Epithelial cell of proximal tubule (primary cell): ENCODE measurements around the gene TLR8. TPM values are rescaled to one million over a fixed set of nuclear protein-coding genes. Genes with fewer than 3 reads are reported as not detected.
"Not testable (repeated sequence)": the region's sequence is repeated elsewhere in the genome, so short reads cannot be mapped to it uniquely, and the experiment has no call there.

Experiments used
- DNase-seq: peaks from one replicate; pipeline ENCODE4 v3.0.0-alpha.2; 2011; ENCODE audit warnings: low read depth
- H3K4me3 ChIP-seq: 2 replicates; pipeline ENCODE4 v1.5.1; 2011; ENCODE audit warnings: low read depth, mild to moderate bottlenecking, low read length
- CTCF ChIP-seq: conservative IDR thresholded peaks from 2 replicates; pipeline ENCODE4 v1.5.1; 2012; ENCODE audit warnings: low read depth, mild to moderate bottlenecking, low read length
- total RNA-seq: library from RNA; depleted of rRNA; stranded (reverse); fragments of >200 nt; gene quantifications from 2 replicates; pipeline ENCODE4 v1.2.3, GENCODE V29; 2015

TLR8 gene
- total RNA-seq, 1 donor from 2014 or later, result not detected

GRCh38 chrX:12955882-12956703 is 49.7 kb downstream of the TLR8 start:
- no peak for DNase-seq
- no peak for TF ChIP-seq CTCF
- no peak overlapping the region for H3K4me3 ChIP-seq

GRCh38 chrX:12956704-12957534 is 50.5 kb downstream of the TLR8 start:
- TF ChIP-seq CTCF, result no peak
- no peak overlapping the region for H3K4me3 ChIP-seq
- DNase-seq, result no peak

- DNase-seq, result no peak
- TF ChIP-seq CTCF, result no peak
- H3K4me3 ChIP-seq, result no peak overlapping the region
Observed at GRCh38 chrX:12958059-12958458, 51.6 kb downstream of the TLR8 start.

DNA sequence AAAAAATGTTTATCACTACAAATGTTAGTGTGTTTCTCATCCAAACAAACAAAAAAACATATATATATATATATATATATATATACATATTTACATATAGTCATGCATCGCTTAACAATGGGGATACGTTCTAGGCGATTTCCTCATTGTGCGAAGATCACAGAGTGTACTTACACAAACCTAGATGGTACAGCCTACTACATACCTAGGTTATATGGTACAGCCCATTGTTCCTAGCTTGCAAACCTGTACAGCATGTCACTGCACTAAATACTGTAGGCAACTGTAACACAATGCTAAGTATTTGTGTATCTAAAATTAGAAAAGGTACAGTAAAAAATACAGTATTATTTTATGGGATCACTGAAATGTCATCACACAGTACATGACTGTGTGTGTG is 52.0 kb downstream of the TLR8 start:
- DNase-seq, result no peak
- TF ChIP-seq CTCF, result no peak
- H3K4me3 ChIP-seq, result no peak overlapping the region

DNA sequence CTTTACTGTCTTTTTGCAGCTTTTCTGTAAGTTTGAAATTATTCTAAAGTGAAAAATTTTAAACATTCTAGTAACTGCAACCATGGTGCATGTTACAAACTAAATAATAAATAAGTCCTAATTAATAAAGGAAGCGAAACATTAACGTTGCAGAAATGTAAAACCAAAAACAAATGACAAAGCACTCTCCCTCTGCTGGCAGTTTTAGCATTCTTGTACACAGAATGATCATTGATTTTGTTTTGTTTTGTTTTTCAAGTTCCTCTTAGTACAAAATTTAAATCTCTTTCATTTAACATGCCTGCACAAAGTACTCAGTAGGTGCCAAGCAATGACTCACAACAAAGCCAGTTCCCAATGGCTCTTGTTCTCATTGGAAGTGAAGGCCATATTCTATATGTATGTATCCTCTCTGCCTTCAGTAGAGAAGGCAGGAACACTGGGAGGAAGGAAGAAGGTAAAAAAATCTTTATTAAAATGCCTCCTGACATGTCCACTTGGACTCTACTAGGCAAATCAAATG is 54.8 kb downstream of the TLR8 start:
- no peak overlapping the region for H3K4me3 ChIP-seq
- no peak for DNase-seq
- TF ChIP-seq CTCF, result no peak

GRCh38 chrX:12962041-12962504 is 55.7 kb downstream of the TLR8 start:
- DNase-seq, result no peak
- no peak for TF ChIP-seq CTCF
- H3K4me3 ChIP-seq, result no peak overlapping the region

DNA sequence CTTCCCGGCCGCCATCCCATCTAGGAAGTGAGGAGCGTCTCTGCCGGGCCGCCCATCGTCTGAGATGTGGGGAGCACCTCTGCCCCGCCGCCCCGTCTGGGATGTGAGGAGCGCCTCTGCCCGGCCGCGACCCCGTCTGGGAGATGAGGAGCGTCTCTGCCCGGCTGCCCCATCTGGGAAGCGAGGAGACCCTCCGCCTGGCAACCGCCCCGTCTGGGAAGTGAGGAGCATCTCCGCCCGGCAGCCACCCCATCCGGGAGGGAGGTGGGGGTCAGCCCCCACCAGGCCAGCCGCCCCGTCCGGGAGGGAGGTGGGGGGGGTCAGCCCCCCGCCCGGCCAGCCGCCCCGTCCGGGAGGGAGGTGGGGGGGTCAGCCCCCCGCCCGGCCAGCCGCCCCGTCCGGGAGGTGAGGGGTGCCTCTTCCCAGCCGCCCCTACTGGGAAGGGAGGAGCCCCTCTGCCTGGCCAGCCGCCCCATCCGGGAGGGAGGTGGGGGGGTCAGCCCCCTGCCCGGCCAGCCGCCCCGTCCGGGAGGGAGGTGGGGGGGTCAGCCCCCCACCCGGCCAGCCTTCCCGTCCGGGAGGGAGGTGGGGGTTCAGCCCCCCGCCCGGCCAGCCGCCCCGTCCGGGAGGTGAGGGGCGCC is 56.9 kb downstream of the TLR8 start:
- H3K4me3 ChIP-seq, DNase-seq: not testable (repeated sequence)
